ENCODE measurements around the gene SNX21.

- TF ChIP-seq CTCF (IDR thresholded peaks at IDR 0.05; ENCODE audit: low read depth, low read length) (no peak), MYC (IDR thresholded peaks at IDR 0.05; ENCODE audit: low read depth, low read length) (no peak), POLR2A (IDR thresholded peaks at IDR 0.05; ENCODE audit: extremely low read depth, insufficient read length) (no peak)
Observed at GRCh38 chr20:45828589-45828988, 5.0 kb upstream of the SNX21 start.

Data from NB4 (cell line).